NCI-H2081 (cell line): Measurements from ENCODE around the gene LRRC58.

Experiments
- DNase-seq, 2 experiments: peaks; one replicate each; lab custom pipeline; 2025; lab: John Stamatoyannopoulos, UW

Gene LRRC58

DNA sequence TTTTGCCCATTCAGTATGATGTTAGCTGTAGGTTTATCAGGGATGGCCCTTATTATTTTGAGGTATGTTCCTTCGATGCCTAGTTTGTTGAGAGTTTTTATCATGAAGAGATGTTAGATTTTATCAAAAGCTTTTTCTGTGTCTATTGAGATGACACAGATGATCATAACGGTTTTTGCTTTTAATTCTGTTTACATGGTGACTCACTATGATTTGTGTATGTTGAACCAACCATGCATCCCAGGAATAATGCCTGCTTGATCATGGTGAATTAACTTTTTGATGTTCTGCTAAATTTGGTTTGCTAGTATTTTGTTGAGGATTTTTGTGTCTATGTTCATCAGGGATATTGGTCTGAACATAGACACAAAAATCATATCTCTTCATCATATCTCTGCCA lies 72.4 kb downstream of the LRRC58 start:
- no peak for DNase-seq

GRCh38 chr3:120275618-120276017 lies 73.5 kb downstream of the LRRC58 start:
- DNase-seq = no peak

GRCh38 chr3:120274739-120275167 lies 74.4 kb downstream of the LRRC58 start:
- peak in 1 of 2 experiments; percentile 33 for DNase-seq
